Thyroid gland (tissue), 4 donors: ENCODE results near the gene PAEP. TPM values are rescaled to one million over a fixed set of nuclear protein-coding genes. Genes with fewer than 3 reads are reported as not detected.

Experiments
- DNase-seq, 2 donors: peaks; one replicate each; pipeline ENCODE4 v3.0.0-alpha.2; 2019
- H3K27ac ChIP-seq, 3 donors: fragments of 200-600 bp; sonication (generic); 1 replicate in 2 of 3; 2 replicates in 1 of 3; pipeline ENCODE4 v1.5.1; 2016 to 2019; ENCODE audit warnings: mild to moderate bottlenecking in 1 of 3, moderate library complexity in 1 of 3
- H3K27me3 ChIP-seq: fragments of 200-600 bp; sonication (generic); one replicate; pipeline ENCODE4 v1.5.1; 2019
- H3K36me3 ChIP-seq, 2 donors: fragments of 200-600 bp; sonication (generic); one replicate each; pipeline ENCODE4 v1.5.1; 2016 to 2019
- H3K4me1 ChIP-seq, 2 donors: fragments of 200-600 bp; sonication (generic); one replicate each; pipeline ENCODE4 v1.5.1; 2017 to 2019
- H3K4me3 ChIP-seq, 3 donors: fragments of 200-600 bp; sonication (generic); replicated peaks in 1 of 3; 1 replicate in 2 of 3; 2 replicates in 1 of 3; pipeline ENCODE4 v1.5.1; 2016; ENCODE audit warnings: mild to moderate bottlenecking in 1 of 3
- H3K9me3 ChIP-seq: fragments of 200-600 bp; sonication (generic); one replicate; pipeline ENCODE4 v1.5.1; 2017
- CTCF ChIP-seq, 6 experiments: fragments of 200-600 bp in 3 of 6; fragments of 450-650 bp in 3 of 6; sonication (generic) in 3 of 6; IDR thresholded peaks; one replicate each; pipeline ENCODE4 v1.5.1; 2016 to 2019; ENCODE audit warnings: antibody characterized with exemption in 6 of 6, mild to moderate bottlenecking in 2 of 6, inconsistent platforms in 1 of 6, moderate library complexity in 1 of 6
- POLR2A ChIP-seq, 2 donors: fragments of 450-650 bp; IDR thresholded peaks; one replicate each; pipeline ENCODE4 v1.6.1; 2017; ENCODE audit warnings: antibody characterized with exemption in 2 of 2, mild to moderate bottlenecking in 2 of 2, moderate library complexity in 1 of 2
- WGBS, 2 donors: methylation state at CpG; one replicate each; pipeline ENCODE4 v1.1.5; 2017; 5-methylcytosine and 5-hydroxymethylcytosine counted together
- intact Hi-C: fragments of 100-400 bp; cut with DNase I; formaldehyde crosslinking; loops from one replicate; pipeline ENCODE4 v1.15.1; 2023
- total RNA-seq, 4 donors: library from RNA; depleted of rRNA; stranded (reverse); fragments of >200 nt; gene quantifications; one replicate each; pipeline ENCODE4 v1.2.3, GENCODE V29; 2016

The PAEP gene
- total RNA-seq, 4 donors from 2014 or later = not detected

GRCh38 chr9:135581636-135582426 is 20.3 kb downstream of the PAEP start:
- intact Hi-C loops = no loop called here
- no peak overlapping the region for H3K4me3 ChIP-seq
- no peaks in the 10 kb centered on the region for H3K36me3 ChIP-seq
- WGBS, 2 donors = 87 to 90% methylated on average over 18 of the region's 18 CpGs
- no peak for DNase-seq
- no peaks in the 10 kb centered on the region for H3K4me1 ChIP-seq
- H3K27me3 ChIP-seq = no peaks in the 10 kb centered on the region
- no peak overlapping the region for H3K27ac ChIP-seq
- TF ChIP-seq POLR2A (IDR thresholded peaks at IDR 0.05) (no peak), CTCF (IDR thresholded peaks at IDR 0.05) (no peak)
- no peaks in the 10 kb centered on the region for H3K9me3 ChIP-seq

GRCh38 chr9:135582541-135582940 is 21.0 kb downstream of the PAEP start:
- no peaks in the 10 kb centered on the region for H3K27me3 ChIP-seq
- no peaks in the 10 kb centered on the region for H3K4me1 ChIP-seq
- no peaks in the 10 kb centered on the region for H3K36me3 ChIP-seq
- 81 to 92% methylated on average over 12 to 14 of the region's 14 CpGs for WGBS, 2 donors
- no peak overlapping the region for H3K4me3 ChIP-seq
- no peak for TF ChIP-seq CTCF (IDR thresholded peaks at IDR 0.05)
- TF ChIP-seq POLR2A (IDR thresholded peaks at IDR 0.05) = no peak
- no peak overlapping the region for H3K27ac ChIP-seq
- DNase-seq = no peak
- intact Hi-C loops = no loop called here
- H3K9me3 ChIP-seq = no peaks in the 10 kb centered on the region

GRCh38 chr9:135582966-135583687 is 21.6 kb downstream of the PAEP start:
- no peak overlapping the region for H3K27ac ChIP-seq
- TF ChIP-seq POLR2A (IDR thresholded peaks at IDR 0.05) = no peak
- no peak for TF ChIP-seq CTCF (IDR thresholded peaks at IDR 0.05)
- H3K36me3 ChIP-seq = no peaks in the 10 kb centered on the region
- H3K9me3 ChIP-seq = no peaks in the 10 kb centered on the region
- 82% methylated on average over 12 to 19 of the region's 19 CpGs for WGBS, 2 donors
- no peaks in the 10 kb centered on the region for H3K4me1 ChIP-seq
- intact Hi-C loops = no loop called here
- no peak overlapping the region for H3K4me3 ChIP-seq
- no peaks in the 10 kb centered on the region for H3K27me3 ChIP-seq
- DNase-seq = no peak

- no peak for DNase-seq
- H3K4me1 ChIP-seq = no peaks in the 10 kb centered on the region
- H3K27me3 ChIP-seq = no peaks in the 10 kb centered on the region
Measured at GRCh38 chr9:135583688-135584011, 22.1 kb downstream of the PAEP start.

More at GRCh38 chr9:135583688-135584011, 22.1 kb downstream of the PAEP start:
- Histone ChIP-seq H3K27ac (no peak overlapping the region), H3K9me3 (no peaks in the 10 kb centered on the region), H3K36me3 (no peaks in the 10 kb centered on the region), H3K4me3 (no peak overlapping the region)
- TF ChIP-seq POLR2A (IDR thresholded peaks at IDR 0.05) (no peak), CTCF (IDR thresholded peaks at IDR 0.05) (no peak)
- intact Hi-C loops = no loop called here
- 90 to 96% methylated on average over 11 to 12 of the region's 16 CpGs for WGBS, 2 donors
